Esophagus muscularis mucosa (tissue), 3 donors: ENCODE data around the gene PCED1B.

Experiments
- POLR2A ChIP-seq: fragments of 450-650 bp; IDR thresholded peaks from one replicate; pipeline ENCODE4 v1.6.1; 2017; ENCODE audit warnings: antibody characterized with exemption, moderate library complexity, mild to moderate bottlenecking, low read depth
- POLR2AphosphoS5 ChIP-seq, 2 donors: sonication (generic); formaldehyde crosslinking; IDR thresholded peaks; one replicate each; pipeline ENCODE4 v1.6.1; 2017; ENCODE audit warnings: antibody characterized with exemption in 2 of 2
- TF ChIP-seq, protein P1 (sequence below), 3 experiments: fragments of 200-600 bp in 2 of 3; fragments of 450-650 bp in 1 of 3; sonication (generic) in 2 of 3; IDR thresholded peaks; one replicate each; pipeline ENCODE4 v1.5.1; 2017 to 2019; ENCODE audit warnings: antibody characterized with exemption in 3 of 3, mild to moderate bottlenecking in 2 of 3, moderate library complexity in 1 of 3

DNA sequence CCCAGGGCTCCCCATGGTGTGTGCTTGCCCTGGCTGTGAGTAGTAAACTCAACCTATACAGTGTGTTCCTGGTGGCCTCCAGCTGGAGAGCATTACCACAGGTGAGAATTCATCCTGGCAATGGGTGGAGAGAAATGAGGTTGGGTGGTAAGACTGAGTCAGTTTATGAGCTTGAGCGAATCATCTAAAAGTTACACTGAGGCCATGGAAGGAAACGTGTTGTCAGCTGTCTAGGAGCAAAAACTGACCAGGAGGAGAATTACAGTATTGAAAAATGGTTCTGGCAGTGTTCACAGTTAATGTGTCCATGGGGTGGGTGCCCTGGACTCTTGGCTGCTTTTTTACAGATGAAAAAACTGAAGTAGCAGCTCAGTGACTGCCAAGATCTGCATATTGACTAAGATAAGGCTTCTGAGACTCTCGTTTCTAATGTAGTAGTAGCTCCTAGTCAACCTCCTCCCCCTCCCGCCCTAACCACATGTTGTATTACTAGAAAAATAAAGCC, 202.3 kb downstream of the PCED1B start:
- TF ChIP-seq, protein P1, sequence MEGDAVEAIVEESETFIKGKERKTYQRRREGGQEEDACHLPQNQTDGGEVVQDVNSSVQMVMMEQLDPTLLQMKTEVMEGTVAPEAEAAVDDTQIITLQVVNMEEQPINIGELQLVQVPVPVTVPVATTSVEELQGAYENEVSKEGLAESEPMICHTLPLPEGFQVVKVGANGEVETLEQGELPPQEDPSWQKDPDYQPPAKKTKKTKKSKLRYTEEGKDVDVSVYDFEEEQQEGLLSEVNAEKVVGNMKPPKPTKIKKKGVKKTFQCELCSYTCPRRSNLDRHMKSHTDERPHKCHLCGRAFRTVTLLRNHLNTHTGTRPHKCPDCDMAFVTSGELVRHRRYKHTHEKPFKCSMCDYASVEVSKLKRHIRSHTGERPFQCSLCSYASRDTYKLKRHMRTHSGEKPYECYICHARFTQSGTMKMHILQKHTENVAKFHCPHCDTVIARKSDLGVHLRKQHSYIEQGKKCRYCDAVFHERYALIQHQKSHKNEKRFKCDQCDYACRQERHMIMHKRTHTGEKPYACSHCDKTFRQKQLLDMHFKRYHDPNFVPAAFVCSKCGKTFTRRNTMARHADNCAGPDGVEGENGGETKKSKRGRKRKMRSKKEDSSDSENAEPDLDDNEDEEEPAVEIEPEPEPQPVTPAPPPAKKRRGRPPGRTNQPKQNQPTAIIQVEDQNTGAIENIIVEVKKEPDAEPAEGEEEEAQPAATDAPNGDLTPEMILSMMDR (IDR thresholded peaks at IDR 0.05) = no peak
- TF ChIP-seq POLR2AphosphoS5 (IDR thresholded peaks at IDR 0.05) (no peak), POLR2A (no peak)
